ENCODE data around the gene MMP11. TPM values are rescaled to one million over a fixed set of nuclear protein-coding genes. Genes with fewer than 3 reads are reported as not detected.

MMP11 gene
- total RNA-seq, 1 experiment from 2014 or later: 0.44 TPM

DNA sequence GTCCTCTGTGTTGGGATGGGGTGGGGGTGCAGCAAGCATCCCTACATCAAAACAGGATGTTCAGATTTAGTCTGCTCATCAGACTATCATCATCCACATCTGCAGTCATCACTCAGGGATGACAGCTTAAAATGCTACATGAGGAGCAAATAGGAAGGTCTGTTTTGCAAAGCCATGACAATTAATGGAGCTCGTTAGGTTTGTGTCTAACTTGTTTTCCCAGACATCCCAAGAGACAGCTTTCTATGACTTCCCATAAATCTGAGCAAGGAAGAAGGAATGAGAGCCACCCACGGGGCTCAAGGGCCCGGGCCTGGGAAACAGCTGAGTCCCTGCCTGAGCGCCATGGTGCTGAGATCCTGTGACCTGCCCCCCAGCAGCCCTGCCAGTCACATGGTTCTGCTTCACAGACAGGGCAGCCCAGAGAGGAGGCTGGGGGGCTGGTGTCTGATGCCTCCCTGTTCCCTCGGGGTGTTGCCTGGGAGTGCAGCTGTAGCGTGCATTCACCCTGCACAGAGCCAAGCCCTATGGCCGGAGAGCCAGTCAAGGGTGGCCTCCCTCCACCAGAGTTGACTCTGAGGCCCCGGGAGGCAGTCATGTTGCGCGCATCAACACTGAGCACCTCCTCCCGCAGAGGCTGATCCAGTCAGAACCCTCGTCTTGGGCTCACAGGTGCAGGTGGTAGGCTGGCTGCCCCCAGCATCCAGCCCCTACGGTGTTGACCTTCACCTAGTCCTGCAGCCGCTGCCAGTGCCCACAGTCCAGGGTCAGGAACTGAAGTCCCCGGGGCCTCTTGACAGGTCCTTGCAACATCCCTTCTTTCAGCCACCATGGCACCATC, 54.1 kb downstream of the MMP11 start:
- H3K4me3 Mint-ChIP-seq (ENCODE audit: unreplicated experiment): no peak overlapping the region
- H3K36me3 Mint-ChIP-seq (ENCODE audit: insufficient read depth, unreplicated experiment): peaks cover 48% of the 10 kb centered on the region
- TF ChIP-seq, protein P1, sequence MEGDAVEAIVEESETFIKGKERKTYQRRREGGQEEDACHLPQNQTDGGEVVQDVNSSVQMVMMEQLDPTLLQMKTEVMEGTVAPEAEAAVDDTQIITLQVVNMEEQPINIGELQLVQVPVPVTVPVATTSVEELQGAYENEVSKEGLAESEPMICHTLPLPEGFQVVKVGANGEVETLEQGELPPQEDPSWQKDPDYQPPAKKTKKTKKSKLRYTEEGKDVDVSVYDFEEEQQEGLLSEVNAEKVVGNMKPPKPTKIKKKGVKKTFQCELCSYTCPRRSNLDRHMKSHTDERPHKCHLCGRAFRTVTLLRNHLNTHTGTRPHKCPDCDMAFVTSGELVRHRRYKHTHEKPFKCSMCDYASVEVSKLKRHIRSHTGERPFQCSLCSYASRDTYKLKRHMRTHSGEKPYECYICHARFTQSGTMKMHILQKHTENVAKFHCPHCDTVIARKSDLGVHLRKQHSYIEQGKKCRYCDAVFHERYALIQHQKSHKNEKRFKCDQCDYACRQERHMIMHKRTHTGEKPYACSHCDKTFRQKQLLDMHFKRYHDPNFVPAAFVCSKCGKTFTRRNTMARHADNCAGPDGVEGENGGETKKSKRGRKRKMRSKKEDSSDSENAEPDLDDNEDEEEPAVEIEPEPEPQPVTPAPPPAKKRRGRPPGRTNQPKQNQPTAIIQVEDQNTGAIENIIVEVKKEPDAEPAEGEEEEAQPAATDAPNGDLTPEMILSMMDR (IDR thresholded peaks at IDR 0.05; ENCODE audit: unreplicated experiment): no peak
- intact Hi-C loops (cut with micrococcal nuclease): no loop called here
- H3K27ac Mint-ChIP-seq (ENCODE audit: low read depth, unreplicated experiment): peak overlapping the region; percentile 86
- no peak for DNase-seq (ENCODE audit: unreplicated experiment)
- peaks cover 6% of the 10 kb centered on the region for H3K4me1 Mint-ChIP-seq (ENCODE audit: insufficient read depth, unreplicated experiment)
- ChIA-PET POLR2A (interaction anchor here (0.7 to 2.3 kb wide), 2 partner anchors 20 to 31 kb away, joined by 3 to 8 read pairs; partner anchors contain the start of gene SLC2A11), CTCF (interaction anchor here (0.9 to 2.4 kb wide), 2 partner anchors 23 to 58 kb away, joined by 4 to 13 read pairs; no protein-coding TSS in a partner anchor)
- H3K27me3 Mint-ChIP-seq (ENCODE audit: insufficient read depth, unreplicated experiment): no peaks in the 10 kb centered on the region
- H3K9me3 Mint-ChIP-seq (ENCODE audit: unreplicated experiment): no peaks in the 10 kb centered on the region
- no TSS peak for BruUV-seq (replicated peaks)

DNA sequence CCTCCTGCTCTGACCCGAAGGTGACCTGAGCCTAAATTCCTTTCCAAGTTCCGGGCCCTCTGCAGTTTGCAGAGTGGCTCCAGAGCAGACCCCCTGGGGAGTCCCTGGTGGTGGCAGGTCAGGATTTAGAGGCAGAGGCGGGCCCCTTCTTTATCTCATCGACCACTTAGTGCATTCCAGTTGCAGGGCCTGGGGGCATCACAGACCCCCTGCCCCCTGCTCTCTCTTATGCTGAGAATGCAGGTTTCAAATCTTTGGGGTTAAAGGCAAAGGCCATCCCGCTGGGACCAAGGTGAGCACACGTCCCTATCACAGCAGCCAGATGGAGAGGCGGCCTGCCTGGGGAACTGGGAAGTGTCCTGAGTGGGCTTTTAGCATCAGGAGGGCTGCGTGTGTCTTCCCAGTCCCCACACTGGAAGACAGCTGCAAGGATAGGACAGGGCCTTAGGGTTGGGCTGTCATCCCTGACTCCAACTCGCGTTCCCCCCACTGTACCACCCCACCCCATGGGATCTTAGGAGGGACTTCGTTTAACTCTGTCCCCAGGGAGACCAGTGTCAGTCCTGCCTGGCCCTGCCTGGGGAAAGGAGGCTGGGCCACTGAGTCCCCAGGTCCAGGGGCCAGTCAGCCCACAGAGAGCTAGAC, 54.8 kb downstream of the MMP11 start:
- Mint-ChIP-seq H3K9me3 (ENCODE audit: unreplicated experiment) (no peaks in the 10 kb centered on the region), H3K27me3 (ENCODE audit: insufficient read depth, unreplicated experiment) (no peaks in the 10 kb centered on the region), H3K36me3 (ENCODE audit: insufficient read depth, unreplicated experiment) (peaks cover 41% of the 10 kb centered on the region), H3K27ac (ENCODE audit: low read depth, unreplicated experiment) (no peak overlapping the region), H3K4me3 (ENCODE audit: unreplicated experiment) (no peak overlapping the region), H3K4me1 (ENCODE audit: insufficient read depth, unreplicated experiment) (peaks cover 6% of the 10 kb centered on the region)
- BruUV-seq (replicated peaks): no TSS peak
- intact Hi-C loops (cut with micrococcal nuclease): no loop called here
- POLR2A ChIA-PET: no interaction called here
- TF ChIP-seq, protein P1 (IDR thresholded peaks at IDR 0.05; ENCODE audit: unreplicated experiment): no peak
- CTCF ChIA-PET: no interaction called here
- DNase-seq (ENCODE audit: unreplicated experiment): no peak

DNA sequence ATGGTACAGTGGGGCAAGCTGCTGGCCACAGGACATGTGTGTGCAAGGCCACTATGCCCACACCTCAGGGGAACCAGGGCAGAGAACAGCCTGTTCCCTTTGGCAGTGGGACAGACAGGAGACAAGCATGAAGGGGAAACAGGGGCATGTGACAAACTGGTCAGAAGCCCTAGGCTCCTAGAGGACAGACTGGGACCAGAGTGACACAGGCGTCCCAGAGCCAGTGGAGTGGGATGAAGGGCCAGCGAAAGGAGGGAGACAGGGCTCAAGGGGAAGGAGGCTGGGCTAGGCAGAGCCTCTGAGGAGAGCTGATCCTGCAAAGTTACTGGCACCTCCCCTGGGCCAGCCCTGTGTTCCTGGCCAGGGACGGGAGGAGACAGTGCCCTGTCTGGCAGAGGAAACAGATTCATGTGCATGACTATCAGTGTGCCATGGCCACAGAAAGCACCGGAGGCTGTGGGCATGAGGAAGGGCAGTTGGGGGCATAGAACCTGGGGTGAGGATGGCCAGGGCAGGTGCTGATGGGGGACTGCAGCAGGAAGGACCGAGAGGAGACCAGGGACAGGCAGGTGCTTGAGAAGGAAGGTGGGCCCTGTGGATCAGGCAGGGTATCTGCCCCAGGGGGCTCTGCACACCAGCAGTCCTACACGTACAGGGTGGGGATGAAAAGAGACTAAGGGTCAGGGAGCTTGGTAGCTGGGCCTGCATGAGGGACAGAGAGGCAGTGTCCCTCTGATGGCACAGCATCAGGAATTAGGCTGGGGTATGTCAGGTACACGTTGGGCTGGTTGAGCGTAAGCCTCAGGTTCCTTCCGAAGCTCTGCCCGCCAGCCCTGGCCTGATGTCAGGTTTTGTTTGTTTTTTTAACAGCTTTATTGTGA, 56.4 kb downstream of the MMP11 start:
- peaks cover 31% of the 10 kb centered on the region for H3K36me3 Mint-ChIP-seq (ENCODE audit: insufficient read depth, unreplicated experiment)
- BruUV-seq (replicated peaks): no TSS peak

More for the DNA sequence above, 56.4 kb downstream of the MMP11 start:
- DNase-seq (ENCODE audit: unreplicated experiment): no peak
- ChIA-PET POLR2A (no interaction called here), CTCF (no interaction called here)
- Mint-ChIP-seq H3K9me3 (ENCODE audit: unreplicated experiment) (no peaks in the 10 kb centered on the region), H3K27me3 (ENCODE audit: insufficient read depth, unreplicated experiment) (no peaks in the 10 kb centered on the region), H3K27ac (ENCODE audit: low read depth, unreplicated experiment) (peak overlapping the region; percentile 67), H3K4me3 (ENCODE audit: unreplicated experiment) (no peak overlapping the region), H3K4me1 (ENCODE audit: insufficient read depth, unreplicated experiment) (peaks cover 6% of the 10 kb centered on the region)
- intact Hi-C loops (cut with micrococcal nuclease): no loop called here
- TF ChIP-seq, protein P1 (IDR thresholded peaks at IDR 0.05; ENCODE audit: unreplicated experiment): no peak
